K562 (cell line): Measurements from ENCODE around the gene CEP41. TPM values are rescaled to one million over a fixed set of nuclear protein-coding genes. Genes with fewer than 3 reads are reported as not detected.

Experiments used
- ATAC-seq: fragments of 200-7000 bp; cut with Tn5 transposase; 3 replicates; pipeline ENCODE4 v1.9.1; 2020; ENCODE audit warnings: moderate library complexity
- BruUV-seq: library from RNA; stranded (reverse); fragments of 400-500 nt; replicated peaks from 2 replicates; lab custom pipeline; 2021; lab: Mats Ljungman, UMichigan
- CTCF ChIA-PET: fragments of 300-600 bp; formaldehyde crosslinking; extraction: SDS; loops from one replicate; lab custom pipeline; 2021; ENCODE audit warnings: low intra/inter-chr PET ratio; lab: Yijun Ruan, JAX
- POLR2A ChIA-PET: fragments of 300-600, 350-650 bp; sonication (Branson Sonifier 250); formaldehyde crosslinking; extraction: SDS; loops from one replicate; lab custom pipeline; 2021; ENCODE audit warnings: antibody characterized with exemption, inconsistent platforms; lab: Yijun Ruan, JAX
- DNase-seq, 4 experiments: peaks; one replicate each; pipeline versions ENCODE4 v3.0.0 to v3.0.0-alpha.2; 2011 to 2018; ENCODE audit warnings: low spot score in 3 of 4, mixed read lengths in 3 of 4; ENCODE audit errors: extremely low read depth in 1 of 4
- FAIRE-seq: peaks from 2 replicates; lab custom pipeline; 2011; peaks lifted over from hg19 to GRCh38; lab: Jason Lieb, UNC
- H2AFZ ChIP-seq: 2 replicates; pipeline ENCODE4 v1.6.0; 2011; ENCODE audit warnings: low read depth, low read length, control low read depth, inconsistent platforms
- H3K27ac ChIP-seq: fragments of 200-600 bp; 3 replicates; pipeline ENCODE4 v1.8.0; 2011; ENCODE audit warnings: low read depth, mild to moderate bottlenecking, control low read depth, inconsistent platforms, low read length, moderate library complexity, mixed read lengths; ENCODE audit errors: extremely low read depth
- H3K27me3 ChIP-seq, 2 experiments: fragments of 300-600 bp in 1 of 2; 2 replicates in 1 of 2; 3 replicates in 1 of 2; pipeline versions ENCODE4 v1.6.0 to v1.8.0; 2011; ENCODE audit warnings: inconsistent platforms in 2 of 2, low read length in 2 of 2, mild to moderate bottlenecking in 1 of 2, mixed read lengths in 1 of 2, moderate library complexity in 1 of 2; ENCODE audit not compliant: control insufficient read depth in 2 of 2, insufficient read depth in 2 of 2
- H3K36me3 ChIP-seq: fragments of 300-600 bp; 3 replicates; pipeline ENCODE4 v1.8.0; 2011; ENCODE audit warnings: mild to moderate bottlenecking, low read length, inconsistent platforms; ENCODE audit not compliant: control insufficient read depth, insufficient read depth
- H3K4me1 ChIP-seq, 2 experiments: fragments of 200-600 bp in 1 of 2; replicated peaks in 1 of 2; 2 replicates in 1 of 2; 3 replicates in 1 of 2; pipeline versions ENCODE4 v1.5.1 to v1.8.0; 2011; ENCODE audit warnings: inconsistent platforms in 2 of 2, low read length in 2 of 2, mild to moderate bottlenecking in 1 of 2, mixed read lengths in 1 of 2, moderate library complexity in 1 of 2; ENCODE audit not compliant: control insufficient read depth in 2 of 2, insufficient read depth in 2 of 2
- H3K4me2 ChIP-seq: 2 replicates; pipeline ENCODE4 v1.6.1; 2011; ENCODE audit warnings: low read length, control low read depth, inconsistent platforms, mixed read lengths; ENCODE audit not compliant: insufficient read depth
- H3K4me3 ChIP-seq: fragments of 200-600 bp; sonication (generic), shearing (Covaris generic); 2 replicates; pipeline ENCODE4 v1.5.1; 2016; ENCODE audit warnings: control low read depth, inconsistent platforms
- H3K79me2 ChIP-seq: fragments of 200-600 bp; 3 replicates; pipeline ENCODE4 v1.8.0; 2011; ENCODE audit warnings: low read length, inconsistent platforms; ENCODE audit not compliant: control insufficient read depth, insufficient read depth
- H3K9ac ChIP-seq, 2 experiments: 2 replicates each; pipeline versions ENCODE4 v1.6.0 to v1.6.1; 2011; ENCODE audit warnings: low read depth in 2 of 2, low read length in 2 of 2, control low read depth in 1 of 2, inconsistent platforms in 1 of 2, mild to moderate bottlenecking in 1 of 2, mixed read lengths in 1 of 2; ENCODE audit not compliant: insufficient read depth in 1 of 2
- H3K9me1 ChIP-seq: one replicate; pipeline ENCODE4 v1.6.0; 2011; ENCODE audit warnings: inconsistent platforms, mild to moderate bottlenecking, low read length, moderate library complexity; ENCODE audit not compliant: control insufficient read depth, insufficient read depth
- H3K9me3 ChIP-seq: replicated peaks from 2 replicates; pipeline ENCODE4 v1.5.1; 2011; ENCODE audit warnings: low read depth, low read length, inconsistent platforms; ENCODE audit not compliant: control insufficient read depth, insufficient read depth
- H4K20me1 ChIP-seq: replicated peaks from 2 replicates; pipeline ENCODE4 v1.6.1; 2011; ENCODE audit warnings: low read length, inconsistent platforms, mixed read lengths; ENCODE audit not compliant: control insufficient read depth, insufficient read depth
- EWSR1 ChIP-seq: fragments of 450-650 bp; IDR thresholded peaks from 2 replicates; pipeline ENCODE4 v1.6.1; 2018; ENCODE audit warnings: borderline replicate concordance, mild to moderate bottlenecking, low read depth, moderate library complexity; ENCODE audit not compliant: partially characterized antibody
- JUN ChIP-seq, 2 experiments: sonication (generic) in 1 of 2; formaldehyde crosslinking in 1 of 2; IDR thresholded peaks; 2 replicates each; pipeline versions ENCODE4 v1.6.1 to v1.8.0; 2012 to 2022; ENCODE audit warnings: borderline replicate concordance in 2 of 2, mild to moderate bottlenecking in 2 of 2, improper control_type of control experiment in 1 of 2, low read depth in 1 of 2, low read length in 1 of 2, missing genetic modification reagents in 1 of 2
- WGBS: fragments of 100-300 bp; shearing (Covaris generic); methylation state at CpG from one replicate; pipeline ENCODE4 v1.1.6; 2016; ENCODE audit warnings: low coverage, mixed read lengths; ENCODE audit not compliant: insufficient coverage; ENCODE audit errors: missing lambda C conversion rate; 5-methylcytosine and 5-hydroxymethylcytosine counted together
- in situ Hi-C: fragments of 300-500 bp; cut with MboI; formaldehyde crosslinking; loops from 4 replicates; pipeline ENCODE4 v1.15.0; 2018; ENCODE audit warnings: inconsistent platforms, mixed read lengths
- intact Hi-C: fragments of 100-400 bp; cut with micrococcal nuclease; formaldehyde crosslinking; loops from 2 replicates; pipeline ENCODE4 v1.14.2; 2022
- polyA plus RNA-seq, 8 experiments: library from polyadenylated mRNA; depleted of rRNA in 4 of 8; stranded (reverse) in 5 of 8; unstranded in 3 of 8; fragments of >200 nt; fragmentation: Nextera tagmentation in 2 of 8; fragmentation: Illumina TruSeq in 1 of 8; extraction: Ambion mirVana in 2 of 8; extraction: Trizol in 1 of 8; gene quantifications; 2 replicates each; pipeline versions ENCODE4 v1.2.1 to v1.2.3, GENCODE V29; 2011 to 2014; ENCODE audit warnings: inconsistent platforms in 1 of 8, missing spikeins in 1 of 8
- total RNA-seq, 7 experiments: library from RNA; depleted of rRNA in 6 of 7; stranded (reverse); fragments of >200 nt in 6 of 7; fragmentation: Illumina TruSeq in 2 of 7; extraction: Trizol in 2 of 7; gene quantifications; 2 replicates each; pipeline versions ENCODE4 v1.2.1 to v1.2.3, GENCODE V29; 2011 to 2021; ENCODE audit warnings: low replicate concordance in 1 of 7

The CEP41 gene
- total and polyA plus RNA-seq, 9 of the 15 experiments (the other 6 are each of a cell fraction or from before 2014, with no cell fraction given) = 1.5 to 15.5 (median 6.4) TPM

GRCh38 chr7:130365511-130366441 lies 75.0 kb downstream of the CEP41 start:
- Histone ChIP-seq H4K20me1 (no peaks in the 10 kb centered on the region), H3K27ac (no peak overlapping the region), H3K9me3 (no peaks in the 10 kb centered on the region; the same call in 1 of the 2 replicates), H3K4me2 (no peak overlapping the region), H3K9me1 (no peaks in the 10 kb centered on the region), H3K4me3 (no peak overlapping the region), H2AFZ (no peak overlapping the region), H3K9ac (no peak overlapping the region), H3K27me3 (peaks cover 15 to 38% of the 10 kb centered on the region in 2 experiments), H3K36me3 (no peaks in the 10 kb centered on the region), H3K4me1 (no peaks in the 10 kb centered on the region; a peak in 3 of 5 replicates), H3K79me2 (no peaks in the 10 kb centered on the region)
- 19% methylated on average over 15 of the region's 15 CpGs for WGBS
- POLR2A ChIA-PET = interaction anchor here (0.7 to 2.1 kb wide), 2 partner anchors 9 to 246 kb away, joined by 3 to 8 read pairs; no protein-coding TSS in a partner anchor
- intact Hi-C loops = loop anchor here (10.0 kb wide), 1 partner anchor 291 kb away; the partner anchor contains the start of gene KLHDC10
- FAIRE-seq (no peak), ATAC-seq (no peak), DNase-seq (no peak)
- TF ChIP-seq EWSR1 (no peak), JUN (IDR thresholded peaks at IDR 0.05; ENCODE audit: borderline replicate concordance, low read depth, low read length) (no peak), JUN (CRISPR knock-in tag; IDR thresholded peaks at IDR 0.05; ENCODE audit: borderline replicate concordance) (0 out of 2 replicates have a peak, but pooled peaks have one; percentile 34)
- CTCF ChIA-PET = interaction anchor here (0.7 kb wide), 1 partner anchor 306 kb away, joined by 3 read pairs; no protein-coding TSS in a partner anchor
- no TSS peak for BruUV-seq
- in situ Hi-C loops = no loop called here
